HG03066 (cell line): ENCODE data around the gene C1QTNF9.
"Not testable (repeated sequence)": the region's sequence is repeated elsewhere in the genome, so short reads cannot be mapped to it uniquely, and the experiment has no call there.

Experiments used
- ATAC-seq: cut with Tn5 transposase; IDR thresholded peaks from one replicate; pipeline ENCODE4 v1.9.1; 2021; ENCODE audit warnings: low read depth; ENCODE audit not compliant: unreplicated experiment

Gene C1QTNF9

DNA sequence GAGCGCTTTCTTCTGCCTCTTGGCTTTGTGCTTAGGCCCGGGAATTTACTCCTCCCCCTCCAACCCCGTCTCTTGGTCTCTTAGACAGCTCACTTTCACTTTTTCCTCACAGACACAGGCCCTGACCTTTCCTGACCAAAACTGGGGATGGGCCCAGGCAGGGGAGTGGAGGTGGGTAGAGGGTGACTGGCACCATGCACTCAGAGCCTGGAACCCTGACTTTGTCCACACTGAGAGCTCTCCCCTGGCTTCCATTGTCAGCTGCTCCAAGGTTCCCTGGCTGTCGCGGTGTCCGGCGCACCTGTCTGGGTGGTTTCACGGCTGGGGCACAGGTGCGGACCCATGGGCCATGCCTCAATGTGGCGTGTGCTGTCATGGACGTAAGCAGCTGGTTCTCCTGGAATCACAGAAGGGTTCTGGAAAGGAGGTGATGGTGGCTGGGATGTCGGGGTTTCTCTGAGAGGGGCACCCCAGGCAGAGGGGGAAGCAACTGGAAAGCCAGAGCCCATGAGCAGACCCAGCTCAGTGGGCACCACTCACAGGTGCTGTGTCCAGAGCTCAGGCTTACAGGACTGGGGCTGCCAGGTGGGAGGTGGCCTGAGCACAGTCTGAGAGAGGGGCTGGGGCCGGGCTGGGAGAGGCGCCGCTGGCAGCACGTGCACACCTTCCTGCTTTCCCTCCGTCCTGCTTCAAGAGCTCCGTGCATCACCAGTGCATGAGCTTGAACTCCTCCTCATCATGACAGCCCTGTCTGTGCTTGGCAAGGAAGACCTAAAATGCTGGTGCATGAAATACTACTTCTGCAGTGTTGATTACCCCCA lies 28.0 kb upstream of the C1QTNF9 start:
- no peak for ATAC-seq

DNA sequence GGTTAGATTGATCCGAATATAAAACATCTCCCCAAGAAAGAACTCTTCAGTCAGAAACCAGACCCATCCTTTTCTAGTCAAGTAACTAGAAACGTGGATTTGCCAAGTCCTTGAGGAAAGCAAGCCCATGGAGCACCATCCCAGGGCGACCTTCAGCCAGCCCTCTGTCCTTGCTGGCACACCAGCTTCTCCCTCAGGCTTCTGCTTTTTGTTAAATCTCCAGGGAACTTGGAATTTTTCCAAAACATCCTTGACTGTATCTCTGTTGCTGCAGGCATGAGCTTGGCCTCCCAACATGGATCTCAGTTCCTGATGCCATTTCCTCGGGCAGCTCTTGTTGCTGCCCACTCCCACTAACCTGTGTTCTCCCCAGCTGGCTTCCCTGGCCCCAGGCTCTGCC lies 27.1 kb upstream of the C1QTNF9 start:
- ATAC-seq: no peak

DNA sequence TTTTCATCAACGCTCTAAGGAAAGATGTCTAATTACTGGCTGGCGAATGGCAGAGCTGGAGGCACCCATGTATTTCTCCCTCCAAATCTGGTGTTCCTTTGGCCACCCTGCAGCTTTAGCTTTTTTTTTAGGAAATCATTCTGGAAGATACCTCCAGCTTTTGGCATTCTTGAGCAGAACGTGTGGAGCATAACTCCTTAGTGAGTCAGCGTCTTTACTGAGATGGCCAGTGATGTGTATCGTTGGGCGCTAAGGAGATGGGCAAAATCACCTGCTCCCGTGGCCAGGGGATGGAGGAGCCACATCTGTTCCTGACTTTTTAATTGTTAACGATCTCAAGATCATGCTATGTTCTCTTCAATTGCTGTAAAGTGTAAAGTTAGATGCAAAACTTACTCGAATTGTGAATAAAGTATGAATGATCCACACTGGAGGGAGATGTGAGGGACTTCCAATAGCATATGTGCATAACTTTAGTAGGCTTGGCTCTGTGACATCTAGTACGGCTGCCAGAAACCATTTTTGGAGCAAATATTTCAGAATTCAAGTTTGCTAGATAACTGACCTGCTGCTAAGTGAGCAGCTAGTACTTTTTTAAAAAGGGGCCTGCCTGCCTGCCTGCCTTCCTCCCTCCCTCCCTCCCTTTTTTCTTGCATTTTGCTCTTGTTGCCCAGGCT lies 24.4 kb upstream of the C1QTNF9 start:
- no peak for ATAC-seq

DNA sequence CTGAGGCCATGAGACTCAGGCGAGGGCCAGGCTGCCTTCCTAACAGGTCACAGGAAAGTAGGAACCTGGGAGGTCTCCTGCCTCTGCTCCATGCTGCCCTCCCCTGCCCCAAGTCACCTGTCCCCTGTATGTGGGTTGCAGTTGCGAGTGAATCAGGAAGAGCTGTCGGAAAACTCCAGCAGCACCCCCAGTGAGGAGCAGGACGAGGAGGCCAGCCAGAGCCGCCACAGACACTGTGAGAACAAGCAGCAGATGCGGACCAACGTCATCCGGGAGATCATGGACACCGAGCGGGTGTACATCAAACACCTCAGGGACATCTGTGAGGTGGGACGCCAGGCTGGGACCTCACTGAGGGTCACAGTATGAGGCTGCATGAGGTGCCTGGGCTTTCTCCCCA lies 22.8 kb upstream of the C1QTNF9 start:
- no peak for ATAC-seq

DNA sequence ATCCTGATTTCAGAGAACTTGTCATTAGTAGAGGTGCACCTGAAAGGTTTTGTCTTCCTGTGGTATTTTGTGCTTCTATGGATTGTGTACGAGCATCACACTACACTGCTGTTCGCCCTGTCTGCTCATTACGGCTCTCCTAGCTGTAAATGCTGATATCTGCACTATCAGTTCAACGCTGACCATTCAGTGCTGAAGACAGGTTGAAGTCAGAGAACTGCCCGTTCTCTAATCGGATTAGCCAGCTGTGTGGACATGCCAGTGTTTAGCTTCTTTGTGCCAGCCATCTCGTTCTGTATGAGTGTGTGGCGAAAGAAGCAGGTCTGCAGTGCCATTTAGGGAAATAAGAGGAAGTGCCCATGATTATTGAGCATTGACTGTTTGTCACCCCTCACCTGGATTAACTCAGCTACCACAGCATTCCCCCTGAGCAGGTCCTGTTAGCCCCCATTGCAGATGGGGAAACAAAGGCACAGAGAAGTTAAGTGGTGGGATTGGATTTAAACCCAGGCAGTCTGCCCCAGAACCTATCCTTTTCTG lies 21.6 kb upstream of the C1QTNF9 start:
- no peak for ATAC-seq

DNA sequence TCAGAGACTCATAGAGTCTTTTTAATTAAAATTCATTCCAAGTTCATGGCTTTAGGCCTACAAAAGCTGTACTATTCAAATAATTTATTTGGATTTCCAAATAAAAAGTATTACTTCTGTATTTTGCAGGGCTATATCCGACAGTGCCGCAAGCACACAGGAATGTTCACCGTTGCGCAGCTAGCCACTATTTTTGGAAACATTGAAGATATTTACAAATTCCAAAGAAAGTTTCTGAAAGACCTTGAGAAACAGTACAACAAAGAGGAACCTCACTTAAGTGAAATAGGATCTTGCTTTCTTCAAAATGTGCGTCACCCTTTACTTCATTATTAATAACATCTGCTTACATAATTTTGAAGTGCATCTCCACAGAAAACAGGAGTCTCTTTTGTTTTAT lies 20.5 kb upstream of the C1QTNF9 start:
- ATAC-seq: no peak

DNA sequence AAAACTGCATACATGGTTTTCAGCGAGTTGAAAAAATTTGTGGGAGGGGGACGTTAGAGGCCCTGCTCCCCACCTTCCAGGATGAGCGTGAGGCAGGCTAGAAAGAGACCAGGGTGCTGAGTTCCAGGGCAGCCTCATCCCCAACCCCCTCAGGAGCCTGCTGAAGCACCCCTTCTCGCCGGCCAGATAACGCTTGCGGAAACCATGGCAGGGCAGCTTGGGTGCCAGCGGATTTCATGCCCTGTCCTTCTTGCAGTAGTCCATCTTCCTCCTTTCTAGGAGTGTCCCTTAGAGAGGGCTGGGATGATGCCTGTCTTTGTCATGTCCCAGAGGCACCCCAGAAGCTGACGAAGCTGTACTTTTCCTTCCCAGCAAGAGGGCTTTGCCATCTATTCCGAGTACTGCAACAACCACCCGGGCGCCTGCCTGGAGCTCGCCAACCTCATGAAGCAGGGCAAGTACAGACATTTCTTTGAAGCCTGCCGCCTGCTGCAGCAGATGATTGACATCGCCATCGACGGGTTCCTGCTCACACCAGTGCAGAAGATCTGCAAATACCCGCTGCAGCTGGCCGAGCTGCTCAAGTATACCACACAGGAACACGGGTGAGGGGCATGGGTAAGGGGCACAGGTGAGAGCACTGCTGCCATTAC lies 19.0 kb upstream of the C1QTNF9 start:
- no peak for ATAC-seq

DNA sequence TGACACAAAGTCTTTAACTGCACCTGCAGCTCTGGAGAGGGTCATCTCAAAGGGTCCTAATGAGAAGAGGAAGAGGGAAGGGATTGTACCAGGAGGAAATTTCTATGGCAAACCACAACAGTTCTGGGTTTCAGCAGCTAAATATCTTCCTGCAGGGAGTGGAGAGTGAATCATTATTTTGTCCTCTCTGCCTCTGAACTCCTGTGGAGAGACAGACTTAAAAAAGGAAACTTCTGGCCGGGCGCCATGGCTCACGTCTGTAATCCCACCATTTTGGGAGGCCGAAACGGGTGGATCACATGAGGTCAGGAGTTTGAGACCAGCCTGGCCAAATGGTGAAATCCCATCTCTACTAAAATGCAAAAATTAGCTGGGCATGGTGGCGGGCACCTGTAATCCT lies 16.9 kb upstream of the C1QTNF9 start:
- ATAC-seq: no peak

DNA sequence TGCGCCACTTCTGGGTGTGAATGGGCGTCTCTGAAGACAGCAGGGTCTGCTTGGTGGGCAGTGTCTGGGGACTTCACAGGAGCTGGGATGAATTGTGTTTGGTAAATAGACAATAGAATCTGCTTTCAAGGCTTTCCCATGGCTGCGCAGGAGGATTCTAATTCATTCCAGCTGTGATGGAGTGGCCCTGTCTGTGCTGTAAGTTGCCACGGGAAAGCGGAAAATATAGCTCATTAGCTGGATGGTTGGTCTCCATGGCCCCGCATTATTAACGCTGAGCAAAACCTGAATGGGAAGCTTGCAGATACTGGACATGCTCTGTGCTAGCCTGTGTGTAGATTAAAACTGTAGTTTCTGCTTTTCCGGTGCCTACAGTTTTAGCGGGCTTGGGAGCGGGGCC lies 15.6 kb upstream of the C1QTNF9 start:
- ATAC-seq: no peak

DNA sequence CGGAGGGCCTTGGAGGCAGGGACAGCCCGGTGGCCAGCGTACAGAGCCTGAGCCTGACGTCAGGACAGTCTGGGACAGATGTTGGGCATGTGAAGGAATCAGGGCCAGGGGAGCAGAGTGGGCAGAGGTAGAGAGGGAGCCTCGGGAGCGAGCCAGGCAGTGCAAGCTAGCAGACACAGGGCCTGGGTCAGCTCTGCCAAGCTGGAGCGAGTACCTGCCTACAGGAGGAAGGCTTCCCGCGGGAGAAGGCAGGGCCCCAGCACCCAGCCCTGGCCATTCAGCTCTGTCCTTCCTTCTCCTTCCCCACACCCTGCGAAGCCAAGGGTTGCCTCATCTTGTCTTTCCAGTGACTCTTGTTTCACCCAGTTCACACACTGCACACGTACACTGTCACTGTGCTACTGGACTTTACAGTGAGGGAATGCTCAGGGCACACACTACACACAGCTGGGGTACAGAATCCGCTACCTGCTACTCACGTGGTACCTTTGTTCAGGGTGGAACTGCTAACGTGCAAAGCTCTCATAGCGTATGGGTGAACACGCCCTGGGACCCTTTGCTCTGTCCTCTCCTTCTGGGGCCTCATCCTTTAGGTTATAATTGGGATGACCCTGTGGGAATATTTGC lies 9.8 kb upstream of the C1QTNF9 start:
- no peak for ATAC-seq

DNA sequence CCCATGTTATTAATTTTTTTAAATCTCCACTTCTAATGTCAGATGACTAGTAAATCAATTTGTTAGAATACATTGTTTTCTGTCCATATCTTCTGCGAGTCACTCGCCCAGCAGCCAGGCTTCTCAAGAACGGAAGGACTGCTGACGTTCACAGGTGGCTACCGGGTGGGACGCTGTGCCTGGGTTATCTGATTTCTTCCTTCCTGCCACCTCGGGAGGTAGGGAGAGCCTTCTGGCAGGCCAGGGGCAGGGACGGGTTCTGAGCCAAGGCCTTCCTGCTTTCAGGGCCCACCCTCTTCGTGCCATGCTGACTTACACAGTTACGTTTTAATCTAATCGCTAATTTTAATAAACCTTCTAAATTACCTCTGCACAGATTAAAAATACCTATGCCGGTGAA lies 7.9 kb upstream of the C1QTNF9 start:
- ATAC-seq: no peak

DNA sequence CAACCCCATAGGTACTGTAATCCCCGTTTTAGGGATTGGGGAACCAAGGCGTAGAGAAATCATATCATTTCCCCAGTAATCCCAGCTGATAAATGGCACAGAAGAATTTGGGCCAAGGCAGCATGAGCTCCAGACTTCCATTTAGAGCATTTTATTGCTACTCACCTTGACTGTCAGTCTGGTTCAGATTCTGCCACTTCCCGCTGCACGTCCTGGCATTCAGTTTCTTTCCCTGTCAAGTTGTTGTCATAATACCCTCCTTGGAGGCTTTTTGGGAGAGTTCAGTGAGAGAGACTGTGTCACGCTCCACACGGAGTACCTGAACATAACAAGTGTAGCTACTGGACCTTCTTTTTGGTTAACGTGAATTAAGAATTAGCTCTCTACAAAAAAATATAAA lies 7.5 kb upstream of the C1QTNF9 start:
- ATAC-seq: no peak

DNA sequence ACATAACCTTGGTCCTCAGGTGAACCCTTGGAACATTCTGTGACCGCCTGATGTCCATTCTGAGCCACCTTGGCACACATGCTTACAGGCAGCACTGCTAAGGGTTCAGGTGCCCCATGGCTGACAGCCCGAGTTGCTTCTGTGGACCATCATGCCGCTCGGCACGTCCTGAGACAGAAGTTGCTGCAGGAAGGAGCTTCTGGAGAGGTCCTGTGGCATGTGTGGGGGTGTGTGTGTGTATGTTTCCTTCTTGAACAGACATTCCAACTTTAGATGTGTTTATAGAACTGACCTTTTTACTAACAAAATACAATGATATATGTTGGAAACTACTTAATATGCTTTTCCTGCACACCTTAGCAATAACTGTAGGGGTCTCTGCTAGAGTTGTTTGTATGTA lies 4.8 kb upstream of the C1QTNF9 start:
- no peak for ATAC-seq

DNA sequence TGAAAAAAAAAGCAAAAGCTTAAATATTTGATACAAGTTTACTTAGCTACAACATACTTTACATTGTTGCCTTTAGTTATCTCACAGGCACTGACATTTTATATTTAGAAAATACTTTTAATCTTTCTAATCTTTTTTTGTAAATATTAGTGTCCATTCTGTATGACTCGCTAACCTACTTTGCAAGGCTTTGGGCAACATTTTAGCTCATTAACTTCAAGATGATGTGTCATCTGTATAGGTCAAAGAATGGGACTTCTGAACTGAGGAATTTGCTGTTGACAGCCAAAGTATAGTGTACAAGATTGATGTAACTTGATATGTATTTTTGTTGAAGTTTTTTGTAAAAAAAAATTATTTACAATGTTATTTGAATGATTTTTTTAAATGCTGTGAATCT lies 2.7 kb upstream of the C1QTNF9 start:
- ATAC-seq: no peak

DNA sequence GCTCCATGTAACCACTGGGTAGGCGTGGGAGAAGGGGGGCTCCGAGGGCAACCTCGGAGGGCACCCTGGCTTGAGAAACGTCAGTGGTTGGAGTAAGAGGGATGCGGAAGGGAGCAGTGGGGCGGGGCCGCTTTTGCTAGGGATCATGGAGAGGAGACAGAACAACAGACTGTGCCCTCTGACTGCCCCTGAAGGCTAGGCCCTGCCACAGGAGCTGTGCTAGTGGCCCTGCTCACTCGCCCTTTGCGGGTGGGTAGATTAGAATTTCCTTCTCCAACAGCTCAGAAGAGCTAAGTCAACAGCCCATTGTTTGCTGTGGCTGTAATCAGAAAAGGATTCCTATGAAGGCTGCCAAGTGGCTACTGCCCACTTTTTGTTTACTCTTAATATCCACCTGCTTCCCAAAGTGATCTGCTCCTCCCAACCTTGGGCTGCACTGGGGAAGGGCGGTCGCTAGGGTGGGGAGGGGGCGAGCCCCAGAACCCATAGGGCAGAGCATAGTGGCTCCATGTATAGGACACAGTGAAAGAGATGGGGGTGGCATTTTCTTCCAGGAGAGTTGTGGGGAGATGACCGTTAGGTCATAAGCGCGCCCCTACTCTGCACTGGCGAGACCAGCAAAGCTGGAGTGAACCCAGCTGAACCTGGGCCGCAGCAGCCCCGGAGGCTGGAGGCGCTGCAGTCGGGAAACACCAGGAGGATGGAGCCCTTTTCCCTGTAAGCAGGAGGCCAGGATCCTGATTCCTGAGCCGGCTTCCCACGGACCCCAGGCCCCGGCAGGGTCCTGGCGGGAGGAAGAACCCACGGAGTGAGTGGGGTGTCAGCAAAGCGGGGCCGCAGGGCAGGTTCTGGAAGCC lies 1.9 kb upstream of the C1QTNF9 start:
- ATAC-seq: no peak

DNA sequence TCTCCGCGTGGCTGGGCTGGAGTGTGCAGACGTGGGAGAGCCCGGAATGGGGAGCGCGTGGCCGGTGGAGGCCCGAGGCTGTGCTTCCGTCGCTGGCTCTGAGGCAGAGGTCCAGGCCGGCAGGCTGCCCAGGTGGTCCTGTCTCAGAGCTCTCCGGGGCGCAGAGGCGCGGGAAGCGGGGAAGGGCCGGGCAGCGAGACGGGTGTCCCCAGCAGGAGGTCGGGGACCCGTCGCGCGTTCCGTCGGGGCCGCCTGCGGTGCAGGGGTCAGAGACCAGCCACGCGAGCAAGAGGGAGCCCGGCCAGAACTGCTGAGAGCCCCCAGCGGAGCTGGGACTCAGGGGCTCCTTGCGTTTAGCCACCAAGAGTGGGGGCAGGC lies 1.3 kb upstream of the C1QTNF9 start:
- ATAC-seq: no peak

DNA sequence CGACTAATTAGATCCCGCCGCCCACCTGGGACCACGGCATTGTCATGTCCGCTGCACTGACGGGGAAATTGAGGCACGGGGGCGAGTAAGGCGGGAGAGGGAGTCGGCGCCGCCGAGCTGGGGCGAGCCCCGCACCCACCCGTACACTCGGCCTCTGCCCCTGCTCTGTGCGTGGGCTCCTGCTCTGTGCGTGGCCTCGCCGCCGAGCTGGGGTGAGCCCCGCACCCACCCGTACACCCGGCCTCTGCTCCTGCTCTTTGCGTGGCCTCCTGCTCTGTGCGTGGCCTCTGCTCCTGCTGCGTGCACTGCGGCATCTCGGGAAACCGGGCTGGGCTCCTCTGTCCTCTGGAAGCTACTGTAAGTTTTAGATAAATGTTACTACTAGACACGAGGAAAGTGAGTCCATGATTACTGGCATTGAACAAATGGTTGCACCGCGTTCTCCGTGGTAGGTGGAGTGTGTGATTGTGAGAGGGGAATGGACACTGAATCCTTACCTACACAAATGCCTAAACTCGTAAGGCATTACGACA lies 826 bp upstream of the C1QTNF9 start:
- no peak for ATAC-seq

DNA sequence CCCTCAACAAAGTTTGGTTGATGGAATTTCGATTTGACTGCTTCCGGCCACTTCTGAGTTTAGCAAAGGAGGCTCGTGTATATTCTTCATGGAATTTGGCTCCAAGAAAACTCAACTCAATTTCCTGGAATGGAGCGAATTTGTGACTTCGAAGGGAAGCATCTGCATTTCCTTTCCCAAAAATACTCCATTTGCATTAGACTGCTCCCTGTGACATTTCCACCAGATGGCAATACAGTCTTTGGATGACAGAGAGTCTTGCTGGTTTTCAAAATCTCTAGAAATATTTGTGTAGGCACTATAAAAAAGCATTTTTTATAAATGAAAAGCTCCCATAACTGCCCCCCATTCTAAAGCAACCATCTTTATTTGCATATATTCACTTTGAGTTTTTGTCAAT lies 4.1 kb downstream of the C1QTNF9 start:
- no peak for ATAC-seq

DNA sequence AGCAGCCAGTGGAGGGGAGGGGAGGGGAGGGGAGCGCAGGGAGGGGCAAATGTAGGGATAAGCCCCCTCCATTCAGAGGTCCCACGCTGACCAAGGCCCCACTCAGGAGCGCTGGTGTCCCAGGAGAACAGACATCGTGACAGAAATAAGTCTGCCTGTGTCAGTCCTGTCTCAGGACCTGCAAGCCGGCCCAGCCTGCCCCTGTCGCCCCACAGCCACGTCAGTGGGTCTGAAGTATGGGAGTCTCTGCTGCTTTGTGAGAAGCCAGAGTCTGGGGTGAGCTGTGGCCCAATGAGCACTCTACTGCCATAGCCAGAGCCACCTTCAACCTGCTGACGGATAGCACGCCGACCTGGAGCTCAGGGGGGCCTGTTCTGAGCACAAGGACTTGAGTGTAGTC lies 8.5 kb downstream of the C1QTNF9 start:
- ATAC-seq: not testable (repeated sequence)

DNA sequence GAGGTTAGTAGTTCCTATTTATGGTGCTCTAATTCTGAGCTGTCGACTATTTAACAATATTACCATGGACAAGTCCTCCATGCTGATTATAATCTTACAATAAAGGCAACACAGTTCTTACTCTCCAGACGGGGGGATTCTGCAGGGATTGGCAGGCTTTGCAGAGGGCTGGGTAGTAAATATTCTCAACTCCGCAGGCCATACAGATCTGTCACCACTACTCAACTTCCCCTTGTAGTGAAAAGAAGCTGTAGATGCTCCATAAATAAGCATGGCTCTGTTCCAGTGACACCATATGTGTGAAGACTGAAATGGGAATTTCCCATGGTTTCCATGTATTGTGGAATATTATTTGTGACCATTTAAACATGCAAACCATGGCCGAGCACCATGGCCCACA lies 9.5 kb downstream of the C1QTNF9 start:
- not testable (repeated sequence) for ATAC-seq
